Stimulated activated CD4-positive, alpha-beta T cell treated with anti-CD3 and anti-CD28 coated beads, Interleukin-12 subunit alpha, Interleukin-12 subunit beta, amount 100 ng/mL, for 4 hours (primary cell): ENCODE data around the gene DENND1A.

Experiments used
- DNase-seq: peaks from one replicate; pipeline ENCODE4 v3.0.0-alpha.2; 2020

Gene DENND1A

DNA sequence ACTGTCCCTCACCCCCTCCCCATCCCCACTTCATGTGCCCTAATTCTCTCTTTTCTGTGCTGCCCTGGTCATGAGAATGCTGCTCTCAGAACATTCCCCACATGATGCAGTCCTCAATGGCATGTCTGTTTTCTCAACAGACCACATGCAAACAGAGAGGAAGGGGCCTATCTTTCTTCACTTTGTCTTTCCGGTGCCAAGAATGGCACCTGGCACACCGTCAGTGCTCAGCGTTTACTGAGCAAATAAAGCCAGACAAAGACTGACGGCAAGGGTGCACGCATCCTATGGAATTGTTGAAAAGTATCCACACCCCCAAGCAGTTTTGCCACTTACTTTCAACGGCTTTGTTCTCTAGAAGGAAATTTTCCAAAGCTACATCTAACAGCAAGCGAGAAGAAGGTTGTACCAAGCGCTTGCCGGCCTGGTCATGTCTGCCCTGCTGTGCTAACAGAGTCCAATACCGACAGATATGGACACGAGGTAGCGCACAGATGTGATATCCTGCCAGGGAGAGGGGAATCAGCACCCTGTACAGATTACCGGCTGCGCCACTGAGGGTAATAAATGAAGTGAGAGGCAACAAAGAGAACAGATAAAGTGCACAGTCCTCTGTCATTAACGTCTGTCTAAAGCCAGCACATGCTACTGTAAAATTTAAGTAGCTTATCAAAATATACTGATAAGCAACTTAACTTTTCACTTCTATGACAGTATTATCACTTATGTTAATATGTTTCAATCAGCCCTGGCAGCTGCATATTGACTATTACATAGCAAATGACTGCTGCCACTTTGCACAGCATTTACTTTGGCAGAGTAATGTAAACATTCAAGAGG is 251.7 kb downstream of the DENND1A start:
- no peak for DNase-seq

DNA sequence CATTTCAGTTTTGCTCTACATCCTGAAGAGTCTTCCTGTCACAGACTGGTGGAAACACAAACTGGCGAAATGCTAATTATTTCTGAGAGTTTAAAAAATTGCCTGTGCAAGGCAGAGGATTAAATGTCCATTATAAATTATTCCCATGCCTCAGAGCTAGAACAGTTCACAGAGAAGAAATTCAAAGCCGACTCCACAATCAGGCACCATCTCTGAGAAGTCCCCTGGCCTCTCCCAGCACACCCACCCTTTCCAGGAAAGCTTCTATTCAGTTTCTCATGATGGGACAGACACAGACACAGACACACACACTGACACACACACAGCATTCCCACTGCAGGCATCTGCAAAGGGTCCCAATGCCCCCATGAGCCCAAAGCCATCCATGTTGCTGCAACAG is 253.1 kb downstream of the DENND1A start:
- DNase-seq = no peak

DNA sequence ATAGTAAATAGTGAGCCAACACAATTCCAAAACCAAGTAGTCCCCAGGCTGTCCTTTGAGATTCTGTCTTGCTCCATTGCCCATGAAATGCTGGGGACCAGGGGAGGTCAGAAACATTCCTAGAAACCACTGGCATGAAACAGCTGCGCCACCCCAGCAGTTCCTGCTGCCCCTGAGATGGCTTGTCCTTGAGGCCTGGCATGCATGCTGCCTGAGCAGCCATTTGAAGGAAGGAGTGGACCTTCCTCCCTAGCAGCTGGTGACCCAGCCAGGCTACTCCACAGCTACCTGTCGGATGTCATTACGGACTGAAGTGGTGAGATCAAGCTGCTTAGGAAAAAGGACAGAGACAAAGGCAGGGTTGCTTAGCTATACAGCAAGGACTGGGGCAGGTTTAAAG is 260.6 kb downstream of the DENND1A start:
- no peak for DNase-seq

DNA sequence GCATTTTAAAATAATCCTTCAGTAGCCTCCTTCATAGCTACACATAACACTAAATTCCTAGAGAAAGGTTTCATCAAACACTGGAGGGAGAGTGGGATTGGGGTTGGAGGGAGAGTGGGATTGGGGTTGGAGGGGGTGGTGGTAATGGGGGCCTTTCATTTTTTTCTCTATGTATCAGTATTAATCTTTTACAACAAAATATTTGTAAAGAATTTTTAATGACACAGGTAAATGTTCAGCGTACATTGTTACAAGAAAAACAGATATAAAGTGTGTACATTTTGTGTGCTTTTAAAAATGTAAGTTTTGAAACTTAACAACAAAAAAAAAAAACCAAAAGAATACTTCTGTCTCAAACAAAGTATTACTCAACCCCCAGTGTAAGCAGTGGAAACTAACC is 266.4 kb downstream of the DENND1A start:
- DNase-seq = no peak

DNA sequence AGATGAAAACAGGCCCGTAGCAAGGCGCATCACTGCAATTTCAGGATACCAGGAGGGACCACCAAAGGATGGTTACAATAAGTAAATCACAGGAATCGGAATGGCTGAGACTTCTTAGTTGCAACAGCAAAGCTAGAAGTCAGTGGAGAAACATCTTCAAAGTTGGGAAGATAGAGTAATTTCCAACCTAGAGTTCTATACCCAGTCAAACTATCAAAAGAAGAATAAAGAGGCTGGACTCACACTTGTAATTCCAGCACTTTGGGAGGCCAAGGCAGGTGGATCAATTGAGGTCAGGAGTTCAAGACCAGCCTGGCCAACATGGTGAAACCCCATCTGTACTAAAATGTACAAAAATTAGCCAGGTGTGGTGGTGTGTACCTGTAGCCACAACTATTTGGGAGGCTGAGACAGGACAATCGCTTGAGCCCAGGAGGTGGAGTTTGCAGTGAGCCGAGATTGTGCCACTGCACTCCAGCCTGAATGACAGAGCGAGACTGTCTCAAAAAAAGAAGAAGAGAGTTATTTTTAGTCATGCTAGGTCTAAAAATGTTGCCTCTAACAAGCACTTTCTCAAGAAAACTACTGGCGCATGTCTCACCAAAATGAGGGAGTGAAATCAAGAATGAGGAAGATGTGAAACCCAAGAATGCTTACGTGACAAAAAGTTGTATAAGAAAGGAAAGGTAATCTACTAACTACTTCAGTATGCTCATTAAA is 267.7 kb downstream of the DENND1A start:
- DNase-seq = no peak

DNA sequence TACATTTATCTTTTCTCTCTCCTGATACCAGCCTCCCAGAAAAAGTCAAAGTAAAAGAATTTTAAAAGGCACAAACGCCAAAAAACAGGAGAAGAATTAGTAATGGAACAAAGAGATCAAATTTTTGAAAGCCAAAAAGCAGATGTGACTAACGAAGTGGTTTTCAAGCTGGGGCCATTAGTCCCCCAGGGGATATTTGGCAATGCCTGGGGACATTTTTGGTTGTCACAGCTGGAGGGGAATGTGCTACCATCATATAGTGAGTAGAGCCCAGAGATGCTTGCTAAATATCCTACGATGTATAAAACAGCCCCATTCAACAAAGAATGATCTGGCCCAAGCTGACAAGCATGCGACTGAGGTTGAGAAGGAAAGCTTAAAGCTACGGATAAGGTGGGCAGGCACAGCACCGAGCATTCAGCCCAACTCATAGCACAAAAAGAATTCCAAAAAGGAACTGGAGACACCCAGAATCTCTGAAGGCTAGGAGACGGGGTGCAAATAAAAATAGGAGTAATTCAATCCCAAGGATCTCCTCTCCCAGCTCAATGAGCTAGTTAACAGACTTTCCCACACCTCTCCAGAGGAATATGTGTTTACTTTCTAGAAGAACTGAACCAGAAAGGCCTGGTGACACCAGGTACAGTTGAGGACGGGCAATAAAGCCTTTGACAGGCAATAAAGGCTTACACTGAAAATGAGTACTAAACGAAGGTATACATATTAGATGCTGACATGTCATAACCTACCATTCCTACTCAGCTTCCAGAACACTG is 269.0 kb downstream of the DENND1A start:
- DNase-seq = no peak

DNA sequence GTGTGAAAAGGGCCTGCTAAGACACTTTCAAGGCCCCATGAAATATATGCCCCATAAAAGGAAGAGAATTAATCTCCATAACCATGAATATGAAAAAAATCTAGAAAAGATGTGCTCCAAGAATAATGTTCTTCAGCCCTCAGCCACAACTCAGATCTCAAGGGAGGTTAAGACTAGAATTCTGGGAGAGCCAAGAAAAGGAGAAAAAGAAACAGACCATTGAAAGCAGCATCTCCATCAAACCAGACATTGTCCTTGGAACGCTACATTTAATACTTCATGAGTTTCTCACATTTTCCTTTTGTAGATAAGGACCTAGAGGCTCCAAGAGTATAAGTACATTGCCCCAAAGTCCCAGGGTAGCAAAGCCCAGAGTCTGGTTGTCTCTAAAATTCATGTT is 270.6 kb downstream of the DENND1A start:
- no peak for DNase-seq

DNA sequence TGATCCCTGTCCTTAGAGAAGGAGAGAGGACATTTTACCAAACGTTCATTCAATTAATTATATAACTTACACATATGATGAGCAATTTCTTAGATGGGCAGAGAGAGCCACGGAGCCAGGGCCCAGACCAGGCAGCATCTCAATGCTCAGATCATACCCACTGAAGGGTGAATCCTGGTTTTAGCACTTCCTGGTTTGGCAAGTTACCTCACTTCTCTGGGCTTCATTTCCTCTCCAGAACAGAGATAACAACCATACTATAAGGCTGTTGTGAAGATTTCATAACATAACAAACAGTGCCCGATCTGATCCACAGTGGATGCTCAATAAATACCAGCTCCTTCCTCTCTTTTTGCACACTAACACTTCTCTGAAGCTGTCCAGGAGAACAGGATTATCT is 271.1 kb downstream of the DENND1A start:
- no peak for DNase-seq

DNA sequence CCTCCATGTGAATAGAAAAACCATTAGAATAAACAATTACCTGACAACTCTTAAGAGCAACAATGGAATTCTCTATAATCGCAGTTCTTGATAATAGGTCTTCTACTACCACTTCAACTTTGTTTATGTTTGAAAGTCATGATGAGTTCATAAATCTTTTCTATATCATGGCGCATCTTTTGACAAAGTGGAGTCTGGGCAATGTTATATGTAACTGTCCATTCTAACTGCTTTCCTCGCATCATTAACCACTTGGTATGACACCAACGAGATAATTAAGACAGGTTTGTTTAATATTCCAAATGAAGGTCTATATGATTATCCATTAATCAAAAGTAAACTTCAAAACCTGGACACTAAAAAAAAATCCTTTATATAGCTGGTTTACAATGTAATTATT is 272.0 kb downstream of the DENND1A start:
- DNase-seq = no peak

DNA sequence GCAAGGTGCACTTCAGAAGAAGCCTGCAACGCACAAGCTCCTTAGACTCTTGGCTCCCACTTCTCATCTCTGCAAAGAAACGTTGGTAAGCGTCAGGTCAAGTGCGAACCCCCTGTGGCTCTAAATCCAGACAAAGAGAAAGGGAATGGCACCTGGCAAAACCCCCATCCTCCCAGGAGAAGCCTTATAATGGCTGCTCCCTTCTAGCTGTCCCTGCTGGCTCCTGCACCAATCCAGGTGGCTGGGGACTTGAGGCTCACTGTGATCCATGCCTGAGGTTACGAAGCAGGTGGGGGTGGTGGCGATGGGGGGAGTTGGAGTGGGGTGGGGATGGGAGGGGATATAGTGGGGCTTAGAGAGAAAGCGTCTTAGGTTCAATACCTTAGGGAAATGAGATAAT is 272.8 kb downstream of the DENND1A start:
- DNase-seq = no peak

DNA sequence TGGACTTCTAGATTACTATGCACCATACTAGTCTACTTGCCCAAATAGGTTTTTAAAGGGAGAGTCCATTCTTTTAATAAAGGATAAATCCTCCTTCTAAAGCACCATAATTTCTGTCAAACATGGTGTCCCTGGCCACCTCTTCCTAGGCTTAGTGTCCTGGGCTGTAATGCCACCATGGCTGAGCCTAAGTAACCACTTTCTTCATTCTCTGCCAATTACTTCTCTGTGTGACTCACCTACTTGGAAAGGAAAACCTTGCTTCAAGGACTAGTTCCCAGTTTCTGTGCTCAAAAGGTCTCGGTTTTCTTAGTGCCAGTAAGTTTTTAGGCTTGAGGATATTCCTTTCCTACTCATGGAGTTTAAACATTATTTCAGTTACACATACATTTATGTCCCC is 273.4 kb downstream of the DENND1A start:
- no peak for DNase-seq

DNA sequence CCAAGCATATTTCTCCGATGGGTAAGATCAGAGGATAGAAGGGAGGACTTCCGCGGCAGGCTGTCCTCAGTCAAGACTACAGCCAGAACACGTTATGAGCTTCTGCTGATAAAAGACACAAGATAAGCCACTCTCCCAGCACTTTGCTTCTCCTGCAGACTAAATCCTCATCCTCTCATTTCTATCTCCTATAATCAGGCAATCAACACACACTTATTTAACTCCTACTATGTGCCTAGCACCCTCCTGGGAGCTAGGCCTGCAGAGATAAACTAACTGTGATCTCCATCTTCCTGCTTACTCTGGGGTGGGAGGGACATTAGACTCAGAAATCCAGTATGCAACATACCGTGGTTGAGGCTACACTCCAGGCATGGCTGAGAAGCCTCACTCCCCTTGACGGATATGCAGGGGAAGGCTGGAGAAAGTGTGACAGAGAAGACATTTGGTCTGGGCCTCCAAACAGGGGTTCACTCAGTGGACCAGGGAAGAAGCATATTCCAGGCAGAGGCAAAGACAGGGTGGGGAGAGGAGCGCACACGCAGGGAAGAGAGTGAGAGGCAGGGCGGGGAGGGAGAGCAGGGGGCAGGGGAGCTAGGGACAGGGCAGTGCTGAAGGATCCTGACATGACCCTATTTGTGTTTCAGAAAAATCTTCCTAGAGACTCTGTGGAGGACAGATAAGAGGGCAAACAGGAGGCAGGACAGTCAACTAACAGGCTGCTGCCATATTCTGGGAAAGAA is 274.1 kb downstream of the DENND1A start:
- DNase-seq = no peak

DNA sequence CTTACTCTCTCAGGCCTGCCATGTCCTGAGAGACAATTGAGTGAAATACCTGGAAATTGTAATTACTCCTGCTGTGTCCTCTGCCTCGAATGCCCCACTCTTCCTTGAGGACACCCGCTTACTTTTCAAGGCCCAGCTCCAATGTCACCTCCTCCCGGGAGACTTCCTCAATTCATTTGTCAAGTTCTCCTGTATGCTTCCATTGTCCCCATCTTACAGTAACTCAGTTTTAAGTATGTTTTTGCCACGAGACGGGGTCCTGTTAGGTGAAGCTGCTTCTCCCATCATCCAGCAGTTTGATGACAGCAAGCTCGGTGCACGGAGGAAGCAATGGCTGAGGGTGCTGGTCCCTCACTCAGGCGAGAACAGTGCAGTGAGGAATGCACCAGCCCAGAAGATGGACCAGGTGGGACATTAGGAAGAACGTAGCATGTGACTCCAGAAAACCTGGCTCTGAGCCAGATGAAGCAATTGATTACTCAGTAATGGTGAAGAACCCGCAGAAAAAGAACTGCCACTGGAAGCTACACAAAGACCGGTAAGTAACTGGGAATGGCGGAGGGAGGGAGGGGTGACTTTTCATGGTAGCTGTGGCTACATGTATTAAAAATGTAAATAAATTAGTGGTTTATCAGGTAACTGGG is 274.8 kb downstream of the DENND1A start:
- DNase-seq = no peak

DNA sequence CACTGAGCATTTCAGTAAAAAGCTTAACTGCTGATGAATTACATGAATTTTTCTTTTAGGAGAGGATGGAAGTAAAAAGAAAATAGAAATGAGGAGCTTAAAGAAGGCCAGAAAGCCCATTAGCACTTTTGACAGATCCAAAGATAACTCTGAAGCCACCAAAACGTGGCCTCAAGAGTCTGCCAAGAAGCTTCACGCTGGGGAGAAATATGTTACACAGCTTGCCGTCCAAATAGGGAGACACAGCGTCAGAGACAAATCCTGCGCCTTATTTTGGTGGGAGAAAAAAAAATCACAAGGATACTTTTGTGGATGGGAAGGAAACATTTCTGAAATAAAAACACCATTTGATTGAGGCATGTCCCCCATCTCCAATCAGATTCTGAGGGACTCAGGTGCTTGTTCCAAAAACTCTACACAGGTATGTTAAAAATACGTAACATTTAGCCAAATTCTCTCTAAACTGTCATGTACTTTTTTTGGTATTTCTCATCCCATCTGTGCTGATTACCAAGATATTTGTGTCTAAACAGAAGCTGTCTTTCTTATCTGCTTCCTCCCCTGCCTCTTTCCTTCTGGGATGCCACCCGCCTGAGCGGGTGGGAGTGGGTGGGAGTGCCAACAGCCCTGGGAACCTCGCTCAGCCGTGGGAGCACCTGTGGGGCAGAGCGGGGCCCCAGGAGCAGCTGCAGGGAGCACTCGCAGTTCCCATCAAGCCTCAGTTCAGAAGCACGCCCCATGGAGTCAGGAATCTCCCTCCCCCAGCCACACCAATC is 275.5 kb downstream of the DENND1A start:
- DNase-seq = no peak

DNA sequence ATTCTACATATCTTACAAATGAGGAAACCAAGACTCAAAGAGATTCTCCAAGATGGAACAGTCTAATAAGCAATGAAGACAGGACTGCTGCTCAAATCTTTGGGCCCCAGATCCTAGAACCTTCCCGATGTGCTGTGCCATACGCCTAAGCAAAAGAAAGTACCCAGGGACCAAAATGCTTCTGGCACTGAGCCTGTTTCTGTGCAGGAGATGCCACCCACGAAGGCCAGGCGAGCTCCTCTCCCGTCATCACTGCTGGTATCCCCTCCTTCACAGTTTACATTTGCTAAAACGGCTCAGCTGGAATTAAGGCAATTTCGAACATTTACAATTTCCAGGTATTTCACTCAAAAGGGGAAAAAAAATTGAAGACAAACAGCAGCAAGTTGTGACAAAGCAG is 277.5 kb downstream of the DENND1A start:
- no peak for DNase-seq

DNA sequence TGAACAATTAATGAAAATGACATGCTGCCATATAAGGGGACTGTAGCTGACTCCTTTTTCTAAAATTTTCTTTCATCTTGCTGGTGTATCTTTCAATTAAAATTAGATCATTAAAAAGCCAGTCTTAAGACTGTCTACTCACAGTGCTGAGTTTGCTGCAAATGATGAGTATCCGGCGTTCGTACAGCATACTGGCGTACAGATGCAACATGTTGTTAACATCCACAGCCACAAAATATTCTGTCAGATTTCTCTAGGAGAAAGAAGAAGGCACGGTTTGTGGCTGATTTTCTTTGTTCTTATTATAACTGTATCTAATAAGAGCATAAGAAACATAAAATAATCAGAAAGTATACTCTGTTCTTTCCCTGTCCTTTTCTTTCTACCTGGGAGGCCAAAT is 278.1 kb downstream of the DENND1A start:
- DNase-seq = no peak

DNA sequence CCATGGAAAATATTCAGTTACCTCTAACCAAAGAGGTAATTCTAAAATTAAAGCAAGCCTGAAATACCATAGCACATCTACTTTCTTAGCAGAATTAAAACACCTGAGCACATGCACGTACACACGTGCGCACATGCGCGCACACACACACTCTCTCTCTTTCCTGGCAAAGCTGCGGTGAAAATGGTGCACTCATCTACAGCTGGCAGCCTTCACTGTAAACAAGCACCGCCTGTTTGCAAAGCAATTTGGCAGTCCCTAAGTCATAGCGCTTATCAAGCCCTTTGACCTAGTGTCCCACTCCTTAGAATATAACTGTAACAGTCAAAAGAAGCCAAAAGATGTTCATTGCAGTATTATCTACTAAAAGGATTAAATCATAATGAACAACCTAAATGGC is 278.7 kb downstream of the DENND1A start:
- DNase-seq = no peak

DNA sequence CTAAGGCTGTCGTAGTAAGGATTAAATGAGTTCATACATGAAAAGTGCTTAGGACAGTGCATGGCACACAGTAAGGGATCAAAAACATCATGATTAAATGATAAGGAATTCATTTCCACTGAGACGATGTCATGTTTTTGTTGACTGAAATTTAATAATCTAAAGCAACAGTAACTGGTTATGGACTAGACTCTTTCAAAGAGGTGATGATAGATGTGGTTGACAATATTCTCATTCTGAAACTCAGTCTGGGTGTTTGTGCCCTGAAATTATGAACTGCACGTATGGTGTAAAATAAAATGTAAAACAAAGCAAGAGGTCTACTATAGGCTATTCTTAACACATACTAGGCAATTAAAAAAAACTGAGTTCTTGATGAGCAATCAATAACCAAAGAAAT is 280.0 kb downstream of the DENND1A start:
- no peak for DNase-seq

DNA sequence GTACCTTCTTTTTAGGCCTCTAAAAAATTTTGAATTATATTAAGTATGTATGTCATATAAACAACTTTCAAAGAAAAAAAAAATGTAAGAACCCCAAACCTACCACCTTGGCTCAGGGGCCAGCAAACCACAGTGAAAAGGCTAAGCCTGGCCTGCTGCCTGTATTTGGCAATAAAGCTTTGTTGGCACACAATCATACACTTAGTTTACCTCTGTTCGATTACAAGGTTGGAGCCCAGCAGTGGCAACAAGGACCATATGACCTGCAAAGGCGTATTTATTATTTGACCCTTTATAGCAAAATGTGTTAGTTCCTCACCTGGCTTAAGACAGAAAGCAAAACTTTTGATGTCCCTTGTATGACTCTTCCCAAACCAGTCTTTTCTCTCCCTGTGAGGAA is 282.8 kb downstream of the DENND1A start:
- no peak for DNase-seq

DNA sequence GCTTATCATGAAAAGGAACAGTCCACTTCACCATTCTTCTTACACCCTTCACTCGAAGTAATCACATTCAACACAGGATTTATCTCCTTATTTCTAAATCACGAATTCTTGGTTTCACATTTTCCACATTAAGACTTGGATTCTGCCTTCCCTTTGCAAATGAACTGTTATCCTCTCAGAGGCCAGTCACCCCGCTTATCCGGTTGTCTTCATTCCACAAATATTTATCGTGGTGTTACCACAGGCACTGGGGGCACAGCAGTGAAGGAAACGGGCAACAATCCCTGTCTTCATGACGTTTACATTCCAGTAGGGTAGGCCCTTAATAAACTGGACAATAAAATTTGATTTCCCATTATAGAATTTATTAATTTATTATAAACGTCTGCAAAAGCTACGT is 284.2 kb downstream of the DENND1A start:
- no peak for DNase-seq

DNA sequence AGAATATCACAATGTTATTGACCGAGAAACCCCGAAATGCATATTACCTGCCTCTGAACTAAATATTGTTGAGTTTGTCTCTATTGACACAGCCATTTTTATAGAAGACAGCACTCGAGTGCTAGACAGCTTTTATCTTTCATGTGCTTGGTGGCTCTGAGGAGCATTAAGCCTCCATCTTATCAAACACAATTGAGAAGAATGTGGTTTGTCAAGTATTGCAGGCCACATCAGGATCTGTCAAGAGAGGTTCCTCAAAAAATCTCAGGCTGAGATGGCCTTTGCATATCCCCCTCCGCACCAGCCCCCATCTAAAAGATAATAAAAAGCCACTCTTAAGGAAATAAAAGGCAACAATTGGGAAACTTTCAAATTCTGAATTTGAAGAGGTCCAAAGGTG is 284.8 kb downstream of the DENND1A start:
- DNase-seq = no peak

DNA sequence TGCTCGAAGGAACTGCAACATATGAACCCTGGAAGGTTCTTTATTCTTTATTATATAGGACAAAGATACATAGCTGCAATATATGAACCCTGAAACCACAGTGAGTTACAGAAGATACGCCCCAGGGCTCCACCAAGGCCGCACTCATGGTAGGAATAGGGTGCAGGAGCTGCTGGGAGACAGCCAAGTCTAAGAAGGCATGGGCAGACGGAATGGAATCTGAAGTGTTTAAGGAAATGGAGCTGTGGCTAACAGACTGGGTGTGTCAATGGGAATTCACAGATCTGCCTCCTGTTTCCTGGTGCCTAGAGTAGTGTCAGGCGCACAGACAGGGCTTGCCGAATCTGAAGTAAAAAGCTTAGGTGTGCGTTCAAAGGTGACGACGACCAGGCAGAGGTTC is 286.4 kb downstream of the DENND1A start:
- DNase-seq = no peak
